ENCODE measurements around the gene PDIA5. TPM values are rescaled to one million over a fixed set of nuclear protein-coding genes. Genes with fewer than 3 reads are reported as not detected.

The PDIA5 gene
- total RNA-seq, 1 donor = 54.3 TPM

- H3K4me1 ChIP-seq (ENCODE audit: insufficient read depth, low read length) = peaks cover 7% of the 10 kb centered on the region
- H3K9me3 ChIP-seq (ENCODE audit: low read depth, low read length) = no peaks in the 10 kb centered on the region
- H3K36me3 ChIP-seq (ENCODE audit: insufficient read depth, low read length) = peaks cover 83% of the 10 kb centered on the region
- H3K27ac ChIP-seq (ENCODE audit: low read depth, low read length) = no peak overlapping the region
- H3K79me2 ChIP-seq (ENCODE audit: insufficient read depth, low read length) = no peaks in the 10 kb centered on the region
- H2AFZ ChIP-seq (ENCODE audit: low read length) = no peak overlapping the region
- no peak for DNase-seq (ENCODE audit: insufficient read length, low spot score, missing footprints)
- H3K4me2 ChIP-seq (ENCODE audit: insufficient read depth, low read length) = no peak overlapping the region
- peaks cover 7% of the 10 kb centered on the region for H4K20me1 ChIP-seq (ENCODE audit: insufficient read depth, low read length)
- no peak overlapping the region for H3K4me3 ChIP-seq (ENCODE audit: insufficient read depth, low read length)
- TF ChIP-seq, protein P1, sequence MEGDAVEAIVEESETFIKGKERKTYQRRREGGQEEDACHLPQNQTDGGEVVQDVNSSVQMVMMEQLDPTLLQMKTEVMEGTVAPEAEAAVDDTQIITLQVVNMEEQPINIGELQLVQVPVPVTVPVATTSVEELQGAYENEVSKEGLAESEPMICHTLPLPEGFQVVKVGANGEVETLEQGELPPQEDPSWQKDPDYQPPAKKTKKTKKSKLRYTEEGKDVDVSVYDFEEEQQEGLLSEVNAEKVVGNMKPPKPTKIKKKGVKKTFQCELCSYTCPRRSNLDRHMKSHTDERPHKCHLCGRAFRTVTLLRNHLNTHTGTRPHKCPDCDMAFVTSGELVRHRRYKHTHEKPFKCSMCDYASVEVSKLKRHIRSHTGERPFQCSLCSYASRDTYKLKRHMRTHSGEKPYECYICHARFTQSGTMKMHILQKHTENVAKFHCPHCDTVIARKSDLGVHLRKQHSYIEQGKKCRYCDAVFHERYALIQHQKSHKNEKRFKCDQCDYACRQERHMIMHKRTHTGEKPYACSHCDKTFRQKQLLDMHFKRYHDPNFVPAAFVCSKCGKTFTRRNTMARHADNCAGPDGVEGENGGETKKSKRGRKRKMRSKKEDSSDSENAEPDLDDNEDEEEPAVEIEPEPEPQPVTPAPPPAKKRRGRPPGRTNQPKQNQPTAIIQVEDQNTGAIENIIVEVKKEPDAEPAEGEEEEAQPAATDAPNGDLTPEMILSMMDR (IDR thresholded peaks at IDR 0.05; ENCODE audit: extremely low read depth, low read depth, low read length) = no peak
- no peaks in the 10 kb centered on the region for H3K27me3 ChIP-seq (ENCODE audit: insufficient read depth, low read length)
These were observed 53.7 kb downstream of the PDIA5 start for GRCh38 chr3:123120573-123120972.

GRCh38 chr3:123122057-123122456 lies 55.2 kb downstream of the PDIA5 start:
- H4K20me1 ChIP-seq (ENCODE audit: insufficient read depth, low read length) = peaks cover 7% of the 10 kb centered on the region
- TF ChIP-seq, protein P1 (IDR thresholded peaks at IDR 0.05; ENCODE audit: extremely low read depth, low read depth, low read length) = no peak

GRCh38 chr3:123122525-123123315 lies 55.9 kb downstream of the PDIA5 start:
- Histone ChIP-seq H3K27ac (ENCODE audit: low read depth, low read length) (peak overlapping the region; percentile 17), H3K4me2 (ENCODE audit: insufficient read depth, low read length) (no peak overlapping the region), H4K20me1 (ENCODE audit: insufficient read depth, low read length) (peaks cover 7% of the 10 kb centered on the region)

More at GRCh38 chr3:123122057-123122456, 55.2 kb downstream of the PDIA5 start:
- H3K4me3 ChIP-seq (ENCODE audit: insufficient read depth, low read length) = no peak overlapping the region
- DNase-seq (ENCODE audit: insufficient read length, low spot score, missing footprints) = no peak
- peaks cover 7% of the 10 kb centered on the region for H3K4me1 ChIP-seq (ENCODE audit: insufficient read depth, low read length)
- no peak overlapping the region for H2AFZ ChIP-seq (ENCODE audit: low read length)
- no peak overlapping the region for H3K4me2 ChIP-seq (ENCODE audit: insufficient read depth, low read length)
- peaks cover 85% of the 10 kb centered on the region for H3K36me3 ChIP-seq (ENCODE audit: insufficient read depth, low read length)
- H3K9me3 ChIP-seq (ENCODE audit: low read depth, low read length) = no peaks in the 10 kb centered on the region
- H3K79me2 ChIP-seq (ENCODE audit: insufficient read depth, low read length) = no peaks in the 10 kb centered on the region
- no peaks in the 10 kb centered on the region for H3K27me3 ChIP-seq (ENCODE audit: insufficient read depth, low read length)
- no peak overlapping the region for H3K27ac ChIP-seq (ENCODE audit: low read depth, low read length)

More at GRCh38 chr3:123122525-123123315, 55.9 kb downstream of the PDIA5 start:
- no peak for DNase-seq (ENCODE audit: insufficient read length, low spot score, missing footprints)
- H3K4me3 ChIP-seq (ENCODE audit: insufficient read depth, low read length) = no peak overlapping the region
- no peak overlapping the region for H2AFZ ChIP-seq (ENCODE audit: low read length)
- peaks cover 7% of the 10 kb centered on the region for H3K4me1 ChIP-seq (ENCODE audit: insufficient read depth, low read length)
- H3K79me2 ChIP-seq (ENCODE audit: insufficient read depth, low read length) = no peaks in the 10 kb centered on the region
- TF ChIP-seq, protein P1 (IDR thresholded peaks at IDR 0.05; ENCODE audit: extremely low read depth, low read depth, low read length) = no peak
- H3K27me3 ChIP-seq (ENCODE audit: insufficient read depth, low read length) = no peaks in the 10 kb centered on the region
- peaks cover 85% of the 10 kb centered on the region for H3K36me3 ChIP-seq (ENCODE audit: insufficient read depth, low read length)
- no peaks in the 10 kb centered on the region for H3K9me3 ChIP-seq (ENCODE audit: low read depth, low read length)

All from osteoblast (primary cell).